Stromal cell of bone marrow (primary cell): ENCODE measurements around the gene NEURL3.
"Not testable (repeated sequence)": the region's sequence is repeated elsewhere in the genome, so short reads cannot be mapped to it uniquely, and the experiment has no call there.

Experiments used
- DNase-seq: peaks from one replicate; pipeline ENCODE4 v3.0.0-alpha.2; 2012; ENCODE audit warnings: low read depth

NEURL3 gene

DNA sequence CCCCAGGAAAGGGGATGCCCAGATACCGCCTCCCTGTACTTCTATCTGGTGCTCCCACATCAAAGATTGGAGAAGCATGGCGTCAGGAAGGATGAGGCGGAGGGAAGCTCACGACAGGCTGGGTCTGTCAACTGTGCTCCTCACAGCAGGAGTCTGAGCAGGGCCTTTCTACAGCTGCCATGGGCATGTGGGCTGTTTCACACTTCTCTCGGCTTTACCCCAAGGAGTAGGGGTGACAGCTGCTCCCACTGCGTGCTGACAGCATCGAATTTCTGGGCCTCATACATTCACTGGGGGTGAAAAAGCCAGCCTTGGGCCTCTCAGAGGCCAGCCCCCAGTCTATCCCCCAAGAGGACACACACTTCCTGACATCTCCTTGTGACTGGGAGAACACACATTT, 21.1 kb downstream of the NEURL3 start:
- DNase-seq: no peak

DNA sequence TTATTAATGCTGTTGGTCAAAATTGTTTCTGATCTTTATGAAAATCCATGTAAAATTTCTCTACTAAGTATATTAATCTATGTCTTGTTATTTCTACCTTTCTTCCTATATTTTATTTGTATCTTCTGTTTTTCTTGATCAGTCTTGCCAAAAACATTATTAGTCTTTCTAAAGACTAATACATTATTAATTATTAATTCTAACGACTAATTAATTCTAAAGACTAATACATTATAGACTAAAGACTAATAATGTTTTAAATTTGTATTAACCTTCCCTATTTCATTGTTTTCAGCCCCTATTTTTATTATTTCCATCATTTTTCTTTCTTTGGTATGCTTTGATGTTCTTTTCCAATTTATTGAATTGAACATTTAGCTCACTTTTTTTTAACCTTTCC, 27.7 kb downstream of the NEURL3 start:
- DNase-seq: no peak

DNA sequence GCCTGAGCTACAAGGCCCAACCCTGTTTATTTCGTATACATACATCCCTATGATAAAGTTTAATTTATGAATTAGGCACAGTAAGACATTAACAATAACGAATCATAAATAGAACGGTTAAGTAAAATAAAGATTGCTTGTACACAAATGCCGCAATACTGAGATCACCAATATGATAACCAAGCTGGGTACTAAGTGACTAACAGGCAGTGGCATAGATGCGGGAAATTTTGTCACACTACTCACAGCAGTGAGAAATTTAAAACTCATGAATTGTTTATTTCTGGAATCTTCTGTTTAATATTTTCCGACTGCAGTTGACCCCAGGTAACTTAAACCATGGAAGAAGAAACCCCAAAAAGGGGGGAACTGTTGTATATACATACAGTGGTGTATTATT, 33.4 kb downstream of the NEURL3 start:
- DNase-seq: no peak

DNA sequence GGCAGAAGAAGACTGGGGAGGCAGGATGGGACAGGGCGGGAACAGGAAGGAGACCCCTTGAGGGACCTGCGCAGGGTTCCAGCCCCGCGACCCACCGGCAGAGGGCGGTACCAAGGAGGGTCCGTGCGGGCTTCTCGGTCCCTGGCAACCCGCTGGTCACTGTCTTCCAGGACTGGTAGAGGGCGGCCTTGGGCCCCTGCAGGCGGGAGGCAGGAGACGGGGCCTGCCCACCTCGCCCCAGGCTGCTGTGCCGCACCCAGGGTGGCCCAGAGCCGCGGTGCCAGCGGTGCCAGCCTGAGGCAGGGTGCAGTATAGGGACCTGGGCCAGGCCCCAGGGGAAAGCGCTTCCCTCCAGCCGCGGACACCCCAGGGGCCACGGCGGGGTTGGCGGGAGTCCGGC, 34.5 kb downstream of the NEURL3 start:
- no peak for DNase-seq

DNA sequence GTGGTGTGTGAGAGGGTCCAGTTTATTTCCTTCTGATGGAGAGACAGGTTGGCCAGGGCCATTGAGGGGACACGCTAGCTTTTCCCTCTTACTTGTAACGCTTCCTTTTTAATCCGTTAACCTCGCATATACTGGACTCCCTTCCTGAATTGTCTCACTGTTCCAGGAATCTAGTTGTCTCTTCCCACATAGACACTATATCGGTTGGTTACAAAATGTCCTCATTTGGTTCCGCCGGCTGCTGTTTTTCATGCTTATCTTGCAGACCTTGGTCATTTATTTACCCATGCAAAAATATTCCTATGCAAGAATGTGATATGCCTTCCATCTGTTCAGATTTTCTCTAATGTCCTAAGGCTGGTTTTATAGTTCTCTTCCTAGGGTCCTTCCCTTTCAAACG, 35.0 kb downstream of the NEURL3 start:
- DNase-seq: no peak

DNA sequence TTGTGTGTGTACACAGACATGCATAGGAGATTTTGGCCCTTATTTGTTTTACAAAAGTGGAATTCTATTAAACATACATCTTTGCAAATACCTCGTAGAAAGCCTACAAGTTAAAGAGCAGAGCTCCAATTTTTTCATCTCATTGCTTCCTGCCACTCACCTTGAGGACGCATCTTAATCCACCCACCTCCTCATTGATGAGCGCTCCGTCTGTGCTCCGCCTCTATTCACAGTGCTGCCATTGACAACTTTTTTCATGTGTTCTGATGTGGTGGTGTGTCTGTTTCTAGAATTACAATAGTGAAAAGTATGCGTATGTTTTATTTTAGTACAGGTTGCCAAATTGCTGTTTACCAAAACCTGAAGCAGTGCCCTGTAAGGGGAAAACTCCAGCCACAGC, 36.3 kb downstream of the NEURL3 start:
- no peak for DNase-seq

DNA sequence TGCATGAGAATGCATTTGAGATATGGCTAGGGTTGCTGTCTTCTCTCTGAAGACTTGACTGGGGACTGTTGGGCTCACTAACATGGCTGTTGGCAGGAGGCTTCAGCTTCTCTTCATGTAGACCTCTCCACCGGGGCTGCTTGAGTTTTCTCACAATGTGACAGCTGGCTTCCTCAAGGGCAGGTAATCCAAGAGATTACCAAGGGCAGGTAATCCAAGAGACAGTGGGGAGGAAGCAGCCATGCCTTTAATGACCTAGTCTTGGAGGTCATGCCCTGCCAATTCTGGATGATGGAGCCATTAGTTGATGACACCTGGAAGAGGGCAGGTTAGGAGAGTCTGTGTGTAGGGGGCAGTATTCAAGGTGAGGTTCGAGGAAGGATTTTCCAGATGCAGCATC, 40.5 kb downstream of the NEURL3 start:
- DNase-seq: no peak

DNA sequence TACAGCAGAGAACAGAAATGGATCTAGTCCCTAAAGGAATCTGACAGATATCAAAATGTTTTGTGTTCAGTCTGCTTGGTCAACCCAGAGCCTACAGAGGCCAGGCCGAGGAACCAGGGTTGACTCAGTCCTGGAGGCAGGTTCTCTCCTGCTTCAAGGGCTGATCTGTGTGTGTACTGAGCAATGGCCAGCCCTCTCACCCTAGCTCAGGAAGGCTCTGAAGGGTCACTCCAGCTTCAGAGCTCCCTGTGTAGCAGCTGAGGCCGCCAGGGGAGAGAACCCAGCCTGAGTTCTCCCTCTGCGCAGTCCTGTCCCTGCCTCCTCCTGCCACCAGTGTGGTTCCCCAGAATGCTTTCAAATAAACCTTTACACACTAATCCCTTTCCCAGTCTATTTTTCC, 41.1 kb downstream of the NEURL3 start:
- no peak for DNase-seq

DNA sequence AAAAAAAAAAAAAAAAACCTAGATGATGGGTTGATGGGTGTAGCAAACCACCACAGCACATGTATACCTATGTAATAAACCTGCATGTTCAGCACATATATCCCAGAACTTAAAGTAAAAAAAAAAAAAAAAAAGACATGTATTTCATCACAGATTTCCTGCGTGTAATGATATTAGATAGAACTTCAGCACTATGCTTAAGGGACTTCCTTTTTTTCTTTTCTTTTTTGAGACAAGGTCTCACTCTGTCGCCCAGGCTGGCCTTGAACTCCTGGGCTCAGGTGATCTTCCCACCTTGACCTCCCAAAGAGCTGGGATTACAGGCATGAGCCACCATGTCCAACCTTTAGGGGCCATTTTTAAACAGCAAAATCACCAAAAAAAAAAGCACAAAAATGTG, 42.0 kb downstream of the NEURL3 start:
- no peak for DNase-seq

DNA sequence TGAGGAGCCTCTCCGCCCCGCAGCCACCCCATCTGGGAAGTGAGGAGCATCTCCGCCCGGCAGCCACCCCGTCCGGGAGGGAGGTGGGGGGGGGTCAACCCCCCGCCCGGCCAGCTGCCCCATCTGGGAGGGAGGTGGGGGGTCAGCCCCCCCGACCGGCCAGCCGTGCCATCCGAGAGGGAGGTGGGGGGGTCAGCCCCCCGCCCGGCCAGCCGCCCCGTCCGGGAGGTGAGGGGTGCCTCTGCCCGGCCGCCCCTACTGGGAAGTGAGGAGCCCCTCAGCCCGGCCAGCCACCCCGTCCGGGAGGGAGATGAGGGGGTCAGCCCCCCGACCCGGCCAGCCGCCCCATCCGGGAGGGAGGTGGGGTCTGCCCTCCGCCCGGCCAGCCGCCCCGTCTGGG, 43.5 kb downstream of the NEURL3 start:
- not testable (repeated sequence) for DNase-seq

DNA sequence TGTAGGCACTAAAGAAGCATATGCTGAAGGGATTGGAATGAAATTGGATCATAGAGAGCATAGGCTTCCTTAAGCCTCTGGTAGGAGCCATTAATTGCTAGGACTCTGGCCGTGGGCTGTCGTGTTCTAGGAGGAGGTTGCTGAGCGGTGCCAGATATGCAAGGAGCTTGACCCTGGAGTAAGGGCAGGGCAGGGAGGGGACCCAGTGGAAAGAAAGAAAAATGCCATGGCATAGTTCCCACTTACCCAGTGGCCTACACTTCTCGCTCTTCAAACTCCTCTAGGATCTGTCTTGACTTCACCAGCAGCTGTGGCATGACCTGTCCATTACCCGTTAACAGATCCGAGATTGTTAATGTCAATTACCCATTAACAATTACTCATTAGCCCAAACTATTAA, 53.1 kb downstream of the NEURL3 start:
- DNase-seq: no peak

DNA sequence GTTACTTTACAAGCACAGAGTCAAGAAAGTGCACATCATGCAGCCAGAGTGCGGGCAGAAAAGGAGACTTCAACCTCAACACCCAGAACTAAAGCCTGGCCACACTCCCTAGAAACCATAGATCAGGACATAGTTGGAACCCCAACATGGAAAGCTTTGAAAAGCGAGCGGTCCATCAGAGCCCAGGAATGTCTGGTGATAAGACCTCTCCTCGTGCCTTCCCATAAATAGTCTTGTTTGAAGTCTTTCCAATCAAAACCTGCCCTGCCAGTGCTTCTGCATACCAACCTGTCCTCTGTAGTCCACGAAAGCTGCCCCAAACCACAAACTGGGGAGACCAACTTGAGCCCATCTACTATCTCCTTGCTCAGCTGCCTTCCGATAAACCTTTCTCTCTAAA, 55.5 kb downstream of the NEURL3 start:
- DNase-seq: no peak

DNA sequence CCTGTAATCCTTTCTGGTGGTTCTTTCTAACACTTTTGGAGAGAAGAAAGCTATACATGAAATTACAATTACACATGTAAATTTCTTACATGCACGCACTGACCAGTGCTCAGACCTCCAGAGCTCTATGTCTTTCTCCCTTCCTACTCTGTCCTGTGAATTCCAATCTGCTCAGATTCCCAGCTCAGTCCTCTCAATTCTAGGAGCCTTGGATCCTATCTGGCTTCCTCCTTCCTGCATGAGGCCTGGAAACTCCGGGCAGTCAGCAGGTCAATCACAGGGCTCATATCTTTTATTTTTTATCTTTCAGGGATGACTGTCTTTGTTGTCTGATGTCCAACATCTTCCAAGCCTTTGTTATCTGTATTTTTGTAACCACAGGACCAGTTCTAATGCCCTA, 56.0 kb downstream of the NEURL3 start:
- no peak for DNase-seq

DNA sequence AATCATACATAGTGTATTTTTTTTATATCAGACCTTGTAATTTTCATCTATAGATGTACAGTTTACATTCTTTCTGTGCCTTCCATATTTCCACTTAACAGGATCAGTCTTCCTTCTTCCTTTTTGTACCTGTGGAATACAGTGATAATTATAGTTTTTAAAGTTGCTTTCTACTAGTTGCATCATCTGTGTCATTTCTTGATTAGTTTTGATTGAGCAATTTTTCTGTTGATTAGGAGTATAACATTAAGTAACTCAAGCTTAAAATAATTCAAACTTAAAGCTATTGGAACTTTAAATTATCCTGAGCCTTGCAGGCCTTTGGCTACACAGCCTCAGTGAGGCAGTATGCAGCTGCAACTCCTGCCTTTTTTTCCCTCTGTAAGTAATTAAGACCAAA, 57.4 kb downstream of the NEURL3 start:
- DNase-seq: no peak
